ENCODE data around the gene LIPC. TPM values are rescaled to one million over a fixed set of nuclear protein-coding genes. Genes with fewer than 3 reads are reported as not detected.

The LIPC gene
- polyA plus RNA-seq, 1 of the 3 experiments (the other 2 are of a cell fraction), result not detected

GRCh38 chr15:58444056-58444455 is 12.3 kb downstream of the LIPC start:
- Histone ChIP-seq H3K9me2 (no peaks in the 10 kb centered on the region), H3K79me2 (ENCODE audit: insufficient read depth) (no peaks in the 10 kb centered on the region), H3K4me2 (no peak overlapping the region), H3K9me3 (no peaks in the 10 kb centered on the region), H3K4me1 (ENCODE audit: control insufficient read depth in 1 of 2, insufficient read depth in 2 of 2, low read depth in 1 of 2, low read length in 1 of 2) (peaks cover 11 to 16% of the 10 kb centered on the region in 2 experiments; a peak in 3 of 4 replicates), H2AFZ (ENCODE audit: low read depth) (no peak overlapping the region), H3K9ac (no peak overlapping the region), H3K36me3 (replicated peaks in 1 of 2; ENCODE audit: control insufficient read depth in 1 of 2, insufficient read depth in 2 of 2, low read length in 1 of 2) (no peaks in the 10 kb centered on the region), H4K20me1 (ENCODE audit: insufficient read depth) (no peaks in the 10 kb centered on the region), H3K27ac (ENCODE audit: low read depth in 2 of 2, low read length in 1 of 2) (no peak overlapping the region), H3K27me3 (ENCODE audit: insufficient read depth) (no peaks in the 10 kb centered on the region), H3F3A (replicated peaks; ENCODE audit: insufficient read depth) (no peaks in the 10 kb centered on the region), H3K4me3 (ENCODE audit: low read depth in 2 of 2, low read length in 1 of 2) (no peak overlapping the region)
- TF ChIP-seq SIN3A (IDR thresholded peaks at IDR 0.05; ENCODE audit: borderline replicate concordance, low read depth, low read length) (no peak), YY1 (IDR thresholded peaks at IDR 0.05; ENCODE audit: low read depth) (no peak), FOXJ3 (CRISPR knock-in tag; IDR thresholded peaks at IDR 0.05) (no peak), TAF1 (IDR thresholded peaks at IDR 0.05; ENCODE audit: borderline replicate concordance, low read depth, low read length) (no peak), RCOR1 (IDR thresholded peaks at IDR 0.05; ENCODE audit: low read length) (no peak), TCF12 (IDR thresholded peaks at IDR 0.05) (no peak), FOXM1 (IDR thresholded peaks at IDR 0.05; ENCODE audit: low read depth) (no peak), GATA2 (CRISPR knock-in tag; IDR thresholded peaks at IDR 0.05) (no peak), MEF2A (IDR thresholded peaks at IDR 0.05; ENCODE audit: borderline replicate concordance, low read depth) (no peak), RXRA (IDR thresholded peaks at IDR 0.05; ENCODE audit: borderline replicate concordance, low read depth) (no peak)
- WGBS (ENCODE audit: low lambda C conversion rate), result 86% methylated on average over 5 of the region's 7 CpGs
- DNase-seq, result no peak
- ChIA-PET POLR2A (no interaction called here), CTCF (no interaction called here)

DNA sequence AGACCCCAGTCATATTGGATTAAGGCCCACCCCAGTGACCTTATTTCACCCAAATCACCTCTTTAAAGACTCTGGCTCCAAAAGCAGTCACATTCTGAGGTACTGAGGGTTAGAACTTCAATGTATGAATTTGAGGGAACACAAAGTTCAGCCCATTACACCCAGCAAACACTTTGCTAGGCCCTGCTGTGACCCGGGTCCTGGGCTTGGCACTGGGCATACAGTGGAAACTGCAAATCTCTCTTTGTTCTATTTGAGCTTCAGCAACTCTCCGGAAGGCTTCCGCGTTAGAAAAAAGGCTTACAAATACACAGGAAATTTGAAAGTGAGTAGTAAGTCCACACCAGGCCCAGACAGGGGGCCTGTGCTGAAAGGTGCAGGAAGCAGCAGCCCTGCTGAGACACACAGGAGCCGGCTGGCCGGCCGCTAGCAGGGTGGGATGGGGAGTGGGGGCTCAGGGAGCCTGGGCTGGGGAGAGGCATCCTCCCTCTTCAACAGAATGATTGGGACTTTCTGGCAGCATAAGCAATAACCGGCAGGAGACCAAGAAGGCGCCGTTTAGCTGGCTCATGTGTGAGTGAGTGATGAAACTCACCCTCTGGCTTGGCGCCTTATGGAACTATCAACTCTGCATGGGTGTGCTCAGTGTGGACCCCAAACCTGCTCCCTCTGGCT is 13.0 kb downstream of the LIPC start:
- DNase-seq, result no peak
- H3K27me3 ChIP-seq (ENCODE audit: insufficient read depth), result no peaks in the 10 kb centered on the region
- POLR2A ChIA-PET, result no interaction called here
- H3F3A ChIP-seq (replicated peaks; ENCODE audit: insufficient read depth), result no peaks in the 10 kb centered on the region
- H3K4me3 ChIP-seq (ENCODE audit: low read depth in 2 of 2, low read length in 1 of 2), result no peak overlapping the region
- no peaks in the 10 kb centered on the region for H3K9me2 ChIP-seq
- H3K79me2 ChIP-seq (ENCODE audit: insufficient read depth), result no peaks in the 10 kb centered on the region
- CTCF ChIA-PET, result no interaction called here
- no peaks in the 10 kb centered on the region for H4K20me1 ChIP-seq (ENCODE audit: insufficient read depth)
- no peak overlapping the region for H3K27ac ChIP-seq (ENCODE audit: low read depth in 2 of 2, low read length in 1 of 2)
- H3K9me3 ChIP-seq, result no peaks in the 10 kb centered on the region
- no peak overlapping the region for H2AFZ ChIP-seq (ENCODE audit: low read depth)
- no peak for TF ChIP-seq RCOR1 (IDR thresholded peaks at IDR 0.05; ENCODE audit: low read length)
- TF ChIP-seq GATA2 (CRISPR knock-in tag; IDR thresholded peaks at IDR 0.05), result no peak
- TF ChIP-seq POLR2AphosphoS5 (IDR thresholded peaks at IDR 0.05; ENCODE audit: low read depth, low read length), result no peak
- TF ChIP-seq MXI1 (IDR thresholded peaks at IDR 0.05; ENCODE audit: low read depth, low read length), result no peak
- no peak for TF ChIP-seq CHD2 (IDR thresholded peaks at IDR 0.05; ENCODE audit: low read length, partially characterized antibody)
- no peak for TF ChIP-seq RAD21 (IDR thresholded peaks at IDR 0.05; ENCODE audit: low read length)
- TF ChIP-seq, protein P1, sequence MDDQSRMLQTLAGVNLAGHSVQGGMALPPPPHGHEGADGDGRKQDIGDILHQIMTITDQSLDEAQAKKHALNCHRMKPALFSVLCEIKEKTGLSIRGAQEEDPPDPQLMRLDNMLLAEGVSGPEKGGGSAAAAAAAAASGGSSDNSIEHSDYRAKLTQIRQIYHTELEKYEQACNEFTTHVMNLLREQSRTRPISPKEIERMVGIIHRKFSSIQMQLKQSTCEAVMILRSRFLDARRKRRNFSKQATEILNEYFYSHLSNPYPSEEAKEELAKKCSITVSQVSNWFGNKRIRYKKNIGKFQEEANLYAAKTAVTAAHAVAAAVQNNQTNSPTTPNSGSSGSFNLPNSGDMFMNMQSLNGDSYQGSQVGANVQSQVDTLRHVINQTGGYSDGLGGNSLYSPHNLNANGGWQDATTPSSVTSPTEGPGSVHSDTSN (IDR thresholded peaks at IDR 0.05), result no peak
- TF ChIP-seq RFX5 (IDR thresholded peaks at IDR 0.05; ENCODE audit: low read length), result no peak
- TF ChIP-seq EZH2phosphoT487 (IDR thresholded peaks at IDR 0.05; ENCODE audit: borderline replicate concordance, low read depth), result no peak
- TF ChIP-seq GABPA (IDR thresholded peaks at IDR 0.05; ENCODE audit: low read depth), result no peak
- TF ChIP-seq, protein P2, sequence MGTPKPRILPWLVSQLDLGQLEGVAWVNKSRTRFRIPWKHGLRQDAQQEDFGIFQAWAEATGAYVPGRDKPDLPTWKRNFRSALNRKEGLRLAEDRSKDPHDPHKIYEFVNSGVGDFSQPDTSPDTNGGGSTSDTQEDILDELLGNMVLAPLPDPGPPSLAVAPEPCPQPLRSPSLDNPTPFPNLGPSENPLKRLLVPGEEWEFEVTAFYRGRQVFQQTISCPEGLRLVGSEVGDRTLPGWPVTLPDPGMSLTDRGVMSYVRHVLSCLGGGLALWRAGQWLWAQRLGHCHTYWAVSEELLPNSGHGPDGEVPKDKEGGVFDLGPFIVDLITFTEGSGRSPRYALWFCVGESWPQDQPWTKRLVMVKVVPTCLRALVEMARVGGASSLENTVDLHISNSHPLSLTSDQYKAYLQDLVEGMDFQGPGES (IDR thresholded peaks at IDR 0.05; ENCODE audit: low read depth, low read length), result no peak
- TF ChIP-seq USF2 (IDR thresholded peaks at IDR 0.05; ENCODE audit: borderline replicate concordance, low read depth, low read length), result no peak
- no peak for TF ChIP-seq RXRA (IDR thresholded peaks at IDR 0.05; ENCODE audit: borderline replicate concordance, low read depth)
- no peak for TF ChIP-seq FOSL2 (IDR thresholded peaks at IDR 0.05; ENCODE audit: borderline replicate concordance, low read depth)
- no peak for TF ChIP-seq TEAD4 (IDR thresholded peaks at IDR 0.05; ENCODE audit: borderline replicate concordance, insufficient read depth)
- no peak for TF ChIP-seq CTCF (IDR thresholded peaks at IDR 0.05)
- TF ChIP-seq, protein P3, sequence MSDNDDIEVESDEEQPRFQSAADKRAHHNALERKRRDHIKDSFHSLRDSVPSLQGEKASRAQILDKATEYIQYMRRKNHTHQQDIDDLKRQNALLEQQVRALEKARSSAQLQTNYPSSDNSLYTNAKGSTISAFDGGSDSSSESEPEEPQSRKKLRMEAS (IDR thresholded peaks at IDR 0.05; ENCODE audit: low read depth), result no peak
- TF ChIP-seq TCF12 (IDR thresholded peaks at IDR 0.05), result no peak
- TF ChIP-seq YY1 (IDR thresholded peaks at IDR 0.05; ENCODE audit: low read depth), result no peak
- no peak overlapping the region for H3K4me2 ChIP-seq
- 92% methylated on average over 9 of the region's 11 CpGs for WGBS (ENCODE audit: low lambda C conversion rate)
- H3K9ac ChIP-seq, result no peak overlapping the region
- H3K36me3 ChIP-seq (replicated peaks in 1 of 2; ENCODE audit: control insufficient read depth in 1 of 2, insufficient read depth in 2 of 2, low read length in 1 of 2), result no peaks in the 10 kb centered on the region
- H3K4me1 ChIP-seq (ENCODE audit: control insufficient read depth in 1 of 2, insufficient read depth in 2 of 2, low read depth in 1 of 2, low read length in 1 of 2), result peaks cover 11 to 13% of the 10 kb centered on the region in 2 experiments; a peak in 3 of 4 replicates
